ENCODE results near the gene STK10.

GRCh38 chr5:172137046-172137445 is 51.0 kb downstream of the STK10 start:
- TF ChIP-seq, protein P1, sequence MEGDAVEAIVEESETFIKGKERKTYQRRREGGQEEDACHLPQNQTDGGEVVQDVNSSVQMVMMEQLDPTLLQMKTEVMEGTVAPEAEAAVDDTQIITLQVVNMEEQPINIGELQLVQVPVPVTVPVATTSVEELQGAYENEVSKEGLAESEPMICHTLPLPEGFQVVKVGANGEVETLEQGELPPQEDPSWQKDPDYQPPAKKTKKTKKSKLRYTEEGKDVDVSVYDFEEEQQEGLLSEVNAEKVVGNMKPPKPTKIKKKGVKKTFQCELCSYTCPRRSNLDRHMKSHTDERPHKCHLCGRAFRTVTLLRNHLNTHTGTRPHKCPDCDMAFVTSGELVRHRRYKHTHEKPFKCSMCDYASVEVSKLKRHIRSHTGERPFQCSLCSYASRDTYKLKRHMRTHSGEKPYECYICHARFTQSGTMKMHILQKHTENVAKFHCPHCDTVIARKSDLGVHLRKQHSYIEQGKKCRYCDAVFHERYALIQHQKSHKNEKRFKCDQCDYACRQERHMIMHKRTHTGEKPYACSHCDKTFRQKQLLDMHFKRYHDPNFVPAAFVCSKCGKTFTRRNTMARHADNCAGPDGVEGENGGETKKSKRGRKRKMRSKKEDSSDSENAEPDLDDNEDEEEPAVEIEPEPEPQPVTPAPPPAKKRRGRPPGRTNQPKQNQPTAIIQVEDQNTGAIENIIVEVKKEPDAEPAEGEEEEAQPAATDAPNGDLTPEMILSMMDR (IDR thresholded peaks at IDR 0.05; ENCODE audit: borderline replicate concordance, extremely low read depth, low read length, poor library complexity, severe bottlenecking), result no peak
- TF ChIP-seq EZH2 (IDR thresholded peaks at IDR 0.05; ENCODE audit: borderline replicate concordance, low read depth, low read length, severe bottlenecking), result no peak
